HCT116 (cell line): ENCODE data around the gene TNRC6B. TPM values are rescaled to one million over a fixed set of nuclear protein-coding genes. Genes with fewer than 3 reads are reported as not detected.

Experiments used
- ATAC-seq: fragments of 200-7000 bp; cut with Tn5 transposase; 2 replicates; pipeline ENCODE4 v1.9.1; 2020; ENCODE audit warnings: mild to moderate bottlenecking, moderate library complexity
- BruUV-seq: library from RNA; stranded (reverse); fragments of 400-500 nt; replicated peaks from 2 replicates; lab custom pipeline; 2021; lab: Mats Ljungman, UMichigan
- CTCF ChIA-PET: fragments of 300-600 bp; sonication (Branson Sonifier 250); formaldehyde crosslinking; loops from one replicate; lab custom pipeline; 2021; ENCODE audit warnings: antibody characterized with exemption; lab: Charles Lee
- POLR2A ChIA-PET: fragments of 300-600, 350-600 bp; sonication (Branson Sonifier 250); formaldehyde crosslinking; loops from one replicate; lab custom pipeline; 2021; ENCODE audit warnings: antibody characterized with exemption; lab: Charles Lee
- RAD21 ChIA-PET, 2 experiments: fragments of 300-600 bp; sonication (Branson Sonifier 250); formaldehyde crosslinking; loops; one replicate each; lab custom pipeline; 2023; ENCODE audit warnings: low total read pairs in 2 of 2; ENCODE audit not compliant: uncharacterized antibody in 2 of 2, unreplicated experiment in 2 of 2, low non-redundant PET in 1 of 2; lab: Charles Lee
- DNase-seq: peaks from one replicate; pipeline ENCODE4 v3.0.0-alpha.2; 2010; ENCODE audit warnings: low read depth, low spot score
- H2AFZ ChIP-seq: fragments of 200-600 bp; shearing (Covaris generic), sonication (generic); 2 replicates; pipeline ENCODE4 v1.6.1; 2017; ENCODE audit warnings: low read depth, mixed run types, mixed read lengths, antibody characterized with exemption, low read length; ENCODE audit not compliant: poor library complexity, severe bottlenecking
- H3K27ac ChIP-seq: 2 replicates; pipeline ENCODE4 v1.5.1; 2012; ENCODE audit warnings: low read depth, low read length
- H3K27me3 ChIP-seq: fragments of 200-600 bp; sonication (generic); 2 replicates; pipeline ENCODE4 v1.6.1; 2016; ENCODE audit warnings: mixed run types, low read length, mixed read lengths; ENCODE audit not compliant: insufficient read depth
- H3K36me3 ChIP-seq, 2 experiments: fragments of 200-500 bp in 1 of 2; fragments of 200-600 bp in 1 of 2; sonication (Bioruptor generic) in 1 of 2; sonication (generic) in 1 of 2; 2 replicates each; pipeline versions ENCODE4 v1.5.1 to v1.6.1; 2014 to 2016; ENCODE audit warnings: low read length in 2 of 2, inconsistent platforms in 1 of 2, mixed read lengths in 1 of 2, mixed run types in 1 of 2; ENCODE audit not compliant: insufficient read depth in 2 of 2, control insufficient read depth in 1 of 2
- H3K4me1 ChIP-seq, 2 experiments: fragments of 200-600 bp in 1 of 2; sonication (generic) in 1 of 2; 2 replicates each; pipeline versions ENCODE4 v1.5.1 to v1.6.1; 2012 to 2017; ENCODE audit warnings: low read length in 2 of 2, inconsistent platforms in 1 of 2, mild to moderate bottlenecking in 1 of 2, mixed read lengths in 1 of 2, mixed run types in 1 of 2, moderate library complexity in 1 of 2; ENCODE audit not compliant: insufficient read depth in 2 of 2, control insufficient read depth in 1 of 2
- H3K4me2 ChIP-seq: fragments of 200-600 bp; sonication (generic); 2 replicates; pipeline ENCODE4 v1.6.1; 2017; ENCODE audit warnings: mixed run types, low read length, mixed read lengths
- H3K4me3 ChIP-seq, 2 experiments: fragments of 200-600 bp in 1 of 2; sonication (generic) in 1 of 2; replicated peaks in 1 of 2; 2 replicates each; pipeline ENCODE4 v1.5.1; 2011 to 2016; ENCODE audit warnings: low read length in 2 of 2, control low read depth in 1 of 2, low read depth in 1 of 2, mild to moderate bottlenecking in 1 of 2, mixed read lengths in 1 of 2, mixed run types in 1 of 2
- H3K79me2 ChIP-seq: fragments of 200-600 bp; sonication (generic); 2 replicates; pipeline ENCODE4 v1.6.1; 2017; ENCODE audit warnings: mild to moderate bottlenecking, mixed run types, low read length, moderate library complexity, mixed read lengths; ENCODE audit not compliant: insufficient read depth
- H3K9ac ChIP-seq: fragments of 200-600 bp; sonication (generic); 2 replicates; pipeline ENCODE4 v1.6.1; 2016; ENCODE audit warnings: low read length, mixed read lengths
- H3K9me2 ChIP-seq: fragments of 200-600 bp; sonication (generic), shearing (Covaris generic); 2 replicates; pipeline ENCODE4 v1.6.1; 2017; ENCODE audit warnings: mixed run types, mild to moderate bottlenecking, moderate library complexity; ENCODE audit not compliant: insufficient read depth
- H3K9me3 ChIP-seq, 2 experiments: fragments of 200-500 bp in 1 of 2; fragments of 200-600 bp in 1 of 2; sonication (Bioruptor generic) in 1 of 2; sonication (generic) in 1 of 2; 2 replicates each; pipeline ENCODE4 v1.6.1; 2014 to 2017; ENCODE audit warnings: low read length in 2 of 2, mixed read lengths in 2 of 2, inconsistent platforms in 1 of 2, low read depth in 1 of 2, mild to moderate bottlenecking in 1 of 2, mixed run types in 1 of 2, moderate library complexity in 1 of 2; ENCODE audit not compliant: control insufficient read depth in 1 of 2, insufficient read depth in 1 of 2
- H4K20me1 ChIP-seq: fragments of 200-600 bp; sonication (generic), shearing (Covaris generic); 2 replicates; pipeline ENCODE4 v1.6.1; 2017; ENCODE audit warnings: mixed run types, mild to moderate bottlenecking, moderate library complexity; ENCODE audit not compliant: insufficient read depth
- EZH2phosphoT487 ChIP-seq: fragments of 200-600 bp; IDR thresholded peaks from 2 replicates; pipeline ENCODE4 v1.6.1; 2018; ENCODE audit warnings: antibody characterized with exemption, borderline replicate concordance
- JUND ChIP-seq: IDR thresholded peaks from 2 replicates; pipeline ENCODE4 v1.6.1; 2012
- POLR2A ChIP-seq: IDR thresholded peaks from 2 replicates; pipeline ENCODE4 v1.7.0; 2011; ENCODE audit warnings: borderline replicate concordance; ENCODE audit not compliant: insufficient read depth, insufficient read length; ENCODE audit errors: extremely low read depth
- SIN3A ChIP-seq: IDR thresholded peaks from 2 replicates; pipeline ENCODE4 v1.6.1; 2012; ENCODE audit warnings: low read depth
- SRF ChIP-seq: IDR thresholded peaks from 2 replicates; pipeline ENCODE4 v1.6.1; 2012; ENCODE audit warnings: low read depth
- TCF7L2 ChIP-seq: IDR thresholded peaks from 2 replicates; pipeline ENCODE4 v1.7.0; 2011; ENCODE audit warnings: borderline replicate concordance, inconsistent platforms; ENCODE audit not compliant: insufficient read depth, insufficient read length; ENCODE audit errors: extremely low read depth
- YY1 ChIP-seq: IDR thresholded peaks from 2 replicates; pipeline ENCODE4 v1.6.1; 2011; ENCODE audit warnings: low read length, low read depth, moderate library complexity, mild to moderate bottlenecking; ENCODE audit not compliant: insufficient replicate concordance; ENCODE audit errors: extremely low read depth
- ZBTB33 ChIP-seq: IDR thresholded peaks from 2 replicates; pipeline ENCODE4 v1.6.1; 2011; ENCODE audit warnings: mild to moderate bottlenecking, low read length, moderate library complexity; ENCODE audit not compliant: insufficient replicate concordance; ENCODE audit errors: extremely low read depth
- ZFX ChIP-seq: fragments of 450-650 bp; IDR thresholded peaks from 2 replicates; pipeline ENCODE4 v1.6.1; 2017
- intact Hi-C: fragments of 100-400 bp; cut with micrococcal nuclease; formaldehyde crosslinking; loops from 2 replicates; pipeline ENCODE4 v1.10.0; 2022
- total RNA-seq: library from RNA; stranded (reverse); gene quantifications from one replicate; pipeline ENCODE4 v1.2.1, GENCODE V29; 2021; ENCODE audit not compliant: unreplicated experiment

The TNRC6B gene
- total RNA-seq, 1 experiment from 2014 or later: 29.8 TPM

GRCh38 chr22:40285513-40285912, 107.8 kb downstream of the TNRC6B start (continued):
- no peak for TF ChIP-seq ZBTB33
- no peak for TF ChIP-seq EZH2phosphoT487

GRCh38 chr22:40289991-40290459, 112.3 kb downstream of the TNRC6B start:
- no peaks in the 10 kb centered on the region for H3K79me2 ChIP-seq
- H4K20me1 ChIP-seq: no peaks in the 10 kb centered on the region
- ChIA-PET RAD21 (no interaction called here), POLR2A (no interaction called here), CTCF (no interaction called here)
- H3K4me2 ChIP-seq: no peak overlapping the region
- H3K27me3 ChIP-seq: no peaks in the 10 kb centered on the region
- no peaks in the 10 kb centered on the region for H3K4me1 ChIP-seq
- no peak overlapping the region for H3K27ac ChIP-seq
- H3K9ac ChIP-seq: no peak overlapping the region
- no peaks in the 10 kb centered on the region for H3K9me3 ChIP-seq
- intact Hi-C loops: no loop called here
- H3K36me3 ChIP-seq: peaks cover 0 to 6% of the 10 kb centered on the region in 2 experiments; a peak in 2 of 4 replicates
- H3K4me3 ChIP-seq: no peak overlapping the region
- TF ChIP-seq YY1: no peak
- no peak for TF ChIP-seq JUND
- no peak for TF ChIP-seq POLR2A
- TF ChIP-seq TCF7L2: no peak
- no peak for TF ChIP-seq SIN3A
- no peak for TF ChIP-seq ZFX
- no peak for TF ChIP-seq SRF
- no peak overlapping the region for H2AFZ ChIP-seq
- no peak for DNase-seq
- BruUV-seq: no TSS peak
- no peaks in the 10 kb centered on the region for H3K9me2 ChIP-seq
- ATAC-seq: no peak
